Posterior vena cava (tissue), 2 donors: ENCODE measurements around the gene RPL3. TPM values are rescaled to one million over a fixed set of nuclear protein-coding genes. Genes with fewer than 3 reads are reported as not detected.

Experiments used
- DNase-seq: peaks from one replicate; pipeline ENCODE4 v3.0.0-alpha.2; 2020; ENCODE audit warnings: low spot score
- intact Hi-C, 2 donors: fragments of 100-400 bp; cut with DNase I; formaldehyde crosslinking; loops; one replicate each; pipeline versions ENCODE4 v1.14.1 to v1.14.2; 2022 to 2023
- total RNA-seq, 2 donors: library from RNA; stranded (reverse); fragmentation: NEBNext Ultra II Directional; extraction: Animal tissue kit (Norgen Biotek cat#: 25700); gene quantifications; one replicate each; pipeline ENCODE4 v1.2.1, GENCODE V29; 2021
- donor health status: DM: yes; HTN: yes; CAD: no.
- donor health status: DM: yes; HTN: yes; CAD: no.

Gene RPL3
- total RNA-seq, 2 donors from 2014 or later: 1,303 to 1,339 TPM

GRCh38 chr22:39306456-39307361 lies 12.7 kb downstream of the RPL3 start:
- no peak for DNase-seq
- intact Hi-C loops: loop anchor here in 1 of 2 donors (2.0 kb wide), 1 partner anchor 136 kb away; no protein-coding TSS in a partner anchor

- intact Hi-C loops: no loop called here
- no peak for DNase-seq
Observed at GRCh38 chr22:39303892-39304671, 15.3 kb downstream of the RPL3 start.

- no peak for DNase-seq
- intact Hi-C loops: no loop called here
Observed at GRCh38 chr22:39303358-39303757, 16.1 kb downstream of the RPL3 start.

- intact Hi-C loops: no loop called here
Observed at GRCh38 chr22:39302431-39302960, 16.9 kb downstream of the RPL3 start.

GRCh38 chr22:39301926-39302325 lies 17.5 kb downstream of the RPL3 start:
- intact Hi-C loops: no loop called here
- DNase-seq: no peak

More at GRCh38 chr22:39302431-39302960, 16.9 kb downstream of the RPL3 start:
- DNase-seq: no peak

- no peak for DNase-seq
- intact Hi-C loops: no loop called here
Observed at GRCh38 chr22:39301108-39301507, 18.3 kb downstream of the RPL3 start.

GRCh38 chr22:39300186-39300830 lies 19.1 kb downstream of the RPL3 start:
- intact Hi-C loops: no loop called here
- no peak for DNase-seq

- no peak for DNase-seq
- intact Hi-C loops: no loop called here
Observed at GRCh38 chr22:39299829-39300178, 19.6 kb downstream of the RPL3 start.

- intact Hi-C loops: no loop called here
- no peak for DNase-seq
Observed at GRCh38 chr22:39298241-39298987, 21.0 kb downstream of the RPL3 start.

GRCh38 chr22:39297490-39298240 lies 21.8 kb downstream of the RPL3 start:
- DNase-seq: no peak
- intact Hi-C loops: no loop called here

GRCh38 chr22:39296981-39297489 lies 22.4 kb downstream of the RPL3 start:
- DNase-seq: no peak
- intact Hi-C loops: no loop called here

- intact Hi-C loops: no loop called here
- no peak for DNase-seq
Observed at GRCh38 chr22:39296535-39296934, 22.9 kb downstream of the RPL3 start.

GRCh38 chr22:39294571-39295468 lies 24.6 kb downstream of the RPL3 start:
- DNase-seq: no peak
- intact Hi-C loops: no loop called here

GRCh38 chr22:39293766-39294368 lies 25.6 kb downstream of the RPL3 start:
- intact Hi-C loops: no loop called here
- no peak for DNase-seq

- DNase-seq: peak; percentile 98
- intact Hi-C loops: no loop called here
Observed at GRCh38 chr22:39292561-39293074, 26.8 kb downstream of the RPL3 start.

GRCh38 chr22:39292031-39292462 lies 27.4 kb downstream of the RPL3 start:
- intact Hi-C loops: no loop called here
- no peak for DNase-seq
